GM10266 (cell line): ENCODE data around the gene MYLK.

Source experiments
- DNase-seq: peaks from one replicate; pipeline ENCODE4 v3.0.0; 2012; ENCODE audit errors: extremely low spot score
- TF ChIP-seq, protein P1 (sequence below): IDR thresholded peaks from 2 replicates; pipeline ENCODE4 v1.5.1; 2012; ENCODE audit warnings: mild to moderate bottlenecking, low read depth; ENCODE audit not compliant: control insufficient read depth, insufficient read depth; ENCODE audit errors: missing control alignments

MYLK gene

DNA sequence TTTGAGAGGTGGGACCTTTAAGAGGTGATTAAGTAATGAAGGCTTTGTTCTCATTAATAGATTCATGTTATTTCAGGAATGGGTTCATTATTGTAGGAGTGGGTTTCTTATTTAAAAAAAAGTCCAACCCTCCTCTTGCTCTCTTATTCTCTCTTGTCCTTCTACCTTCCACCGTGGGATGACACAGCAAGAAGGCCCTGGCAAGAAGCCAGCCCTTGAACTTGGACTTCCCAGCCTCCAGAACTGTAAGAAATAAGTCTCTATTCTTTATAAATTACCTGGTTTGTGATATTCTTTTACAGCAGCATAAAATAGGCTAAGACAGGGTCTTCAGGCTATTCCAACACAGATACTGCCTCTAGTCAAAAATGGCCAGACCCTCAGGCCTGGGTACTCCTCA lies 62.2 kb downstream of the MYLK start:
- no peak for DNase-seq
- TF ChIP-seq, protein P1, sequence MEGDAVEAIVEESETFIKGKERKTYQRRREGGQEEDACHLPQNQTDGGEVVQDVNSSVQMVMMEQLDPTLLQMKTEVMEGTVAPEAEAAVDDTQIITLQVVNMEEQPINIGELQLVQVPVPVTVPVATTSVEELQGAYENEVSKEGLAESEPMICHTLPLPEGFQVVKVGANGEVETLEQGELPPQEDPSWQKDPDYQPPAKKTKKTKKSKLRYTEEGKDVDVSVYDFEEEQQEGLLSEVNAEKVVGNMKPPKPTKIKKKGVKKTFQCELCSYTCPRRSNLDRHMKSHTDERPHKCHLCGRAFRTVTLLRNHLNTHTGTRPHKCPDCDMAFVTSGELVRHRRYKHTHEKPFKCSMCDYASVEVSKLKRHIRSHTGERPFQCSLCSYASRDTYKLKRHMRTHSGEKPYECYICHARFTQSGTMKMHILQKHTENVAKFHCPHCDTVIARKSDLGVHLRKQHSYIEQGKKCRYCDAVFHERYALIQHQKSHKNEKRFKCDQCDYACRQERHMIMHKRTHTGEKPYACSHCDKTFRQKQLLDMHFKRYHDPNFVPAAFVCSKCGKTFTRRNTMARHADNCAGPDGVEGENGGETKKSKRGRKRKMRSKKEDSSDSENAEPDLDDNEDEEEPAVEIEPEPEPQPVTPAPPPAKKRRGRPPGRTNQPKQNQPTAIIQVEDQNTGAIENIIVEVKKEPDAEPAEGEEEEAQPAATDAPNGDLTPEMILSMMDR, result no peak

DNA sequence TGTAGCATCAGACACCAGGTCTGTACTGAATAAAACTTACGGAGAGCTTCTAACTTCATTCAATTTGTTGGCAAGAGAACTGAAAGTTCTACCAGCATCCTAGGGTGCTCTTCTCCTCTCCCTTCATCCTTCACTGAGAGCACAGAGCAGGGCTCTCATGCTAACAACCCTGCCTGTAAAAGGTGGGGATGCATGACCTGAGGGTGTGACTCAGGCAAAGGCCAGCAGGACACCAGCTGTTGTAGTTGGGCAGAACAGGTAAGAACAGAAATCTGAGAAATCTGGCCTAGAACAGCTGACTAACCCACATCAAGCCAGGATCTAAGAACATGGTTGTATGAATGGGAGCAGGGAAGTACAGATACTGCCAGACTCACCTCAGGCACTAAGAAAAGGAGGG lies 64.2 kb downstream of the MYLK start:
- TF ChIP-seq, protein P1, result no peak

DNA sequence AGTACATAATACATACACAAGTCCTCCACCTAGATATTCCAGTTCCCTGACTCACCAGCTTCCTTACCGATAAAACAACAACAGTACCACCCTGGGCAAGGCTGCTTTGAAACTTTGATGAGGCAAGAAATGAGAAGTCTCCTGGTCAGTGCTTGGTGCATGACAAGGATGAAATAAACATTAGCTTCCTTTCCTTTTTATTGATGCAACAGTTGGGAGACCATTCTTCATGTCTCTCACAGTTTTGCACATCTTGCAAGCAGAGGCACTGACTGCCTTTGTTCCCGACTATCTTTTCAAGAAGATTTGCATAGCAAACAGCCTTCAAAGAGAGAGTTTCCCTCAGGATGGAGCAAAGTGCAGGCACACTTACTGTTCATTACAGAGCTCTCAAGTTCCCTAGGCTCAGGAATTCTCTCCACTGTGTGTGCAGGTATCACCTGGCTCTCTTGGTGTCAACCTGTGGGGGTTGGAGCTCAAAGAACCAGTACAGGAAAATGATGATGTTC lies 65.2 kb downstream of the MYLK start:
- TF ChIP-seq, protein P1, result no peak
- no peak for DNase-seq

More for the DNA sequence above, 64.2 kb downstream of the MYLK start:
- no peak for DNase-seq

DNA sequence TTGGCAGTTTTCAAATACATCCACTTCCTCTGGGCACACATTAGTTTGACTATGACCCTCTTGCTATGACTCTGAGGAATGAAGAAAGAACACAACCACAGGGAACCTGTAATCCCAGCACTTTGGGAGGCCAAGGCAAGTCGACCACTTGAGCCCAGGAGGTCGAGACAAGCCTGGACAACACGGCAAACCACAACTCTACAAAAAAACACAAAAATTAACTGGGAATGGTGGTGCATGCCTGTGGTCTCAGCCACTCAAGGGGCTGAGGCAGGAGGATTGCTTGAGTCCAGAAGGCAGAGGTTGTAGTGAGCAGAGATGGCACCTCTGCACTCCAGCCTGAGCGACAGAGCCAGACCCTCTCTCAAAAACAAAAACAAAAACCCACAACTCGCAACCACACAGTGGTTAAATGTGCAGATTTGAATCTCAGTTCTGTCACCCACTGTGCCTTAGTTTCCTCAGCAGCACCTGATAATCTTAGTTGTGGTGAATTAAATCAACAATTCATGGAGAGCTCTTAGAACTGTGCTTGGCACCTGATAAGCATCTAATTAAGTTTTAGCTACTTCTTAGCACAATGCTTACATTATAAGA lies 65.7 kb downstream of the MYLK start:
- TF ChIP-seq, protein P1, result no peak
- no peak for DNase-seq

DNA sequence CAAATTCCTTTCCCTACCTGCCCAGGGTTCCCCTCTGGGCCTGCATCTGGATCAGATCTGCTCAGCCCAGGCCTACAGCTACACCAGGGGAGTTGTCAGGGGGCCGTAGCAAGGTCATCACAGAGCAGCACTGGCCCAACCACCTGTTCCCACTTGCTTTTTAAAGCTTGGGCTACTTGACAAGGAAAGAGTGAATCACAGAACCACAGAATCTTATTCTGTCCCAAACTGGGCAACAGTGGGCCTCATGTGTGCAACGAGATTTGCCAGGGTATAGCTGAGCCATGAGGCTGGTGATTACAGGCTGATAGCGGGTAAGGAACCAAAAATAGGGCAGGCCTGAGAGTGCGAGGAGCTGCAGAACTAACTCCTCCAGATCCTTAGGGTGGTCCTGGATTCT lies 66.7 kb downstream of the MYLK start:
- DNase-seq, result no peak
- TF ChIP-seq, protein P1, result no peak

DNA sequence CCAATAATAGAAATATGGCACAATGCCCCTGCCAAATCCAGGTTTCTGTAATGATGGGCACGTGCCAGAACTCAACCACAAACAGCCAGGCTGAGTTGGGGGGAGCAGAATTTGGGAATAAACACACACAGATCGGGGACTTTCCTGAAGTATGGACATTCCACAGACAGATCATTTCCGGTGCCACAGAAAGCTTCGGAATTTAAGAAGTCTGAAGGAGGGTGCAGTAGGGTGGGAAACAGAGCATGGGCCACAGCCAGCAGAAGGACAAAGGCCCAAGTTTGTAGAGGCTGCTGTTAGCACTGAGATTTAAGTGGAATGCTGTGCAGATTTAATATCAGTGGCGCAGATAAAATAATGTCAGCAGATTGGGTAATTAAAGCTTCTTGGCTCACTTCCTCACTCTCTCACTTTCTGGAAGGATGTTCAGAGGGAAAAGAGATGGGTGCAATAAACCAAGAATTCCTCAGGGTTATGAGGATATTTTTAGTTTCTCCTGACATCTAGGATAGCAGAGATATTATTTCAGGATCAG lies 67.4 kb downstream of the MYLK start:
- no peak for DNase-seq
- TF ChIP-seq, protein P1, result no peak

DNA sequence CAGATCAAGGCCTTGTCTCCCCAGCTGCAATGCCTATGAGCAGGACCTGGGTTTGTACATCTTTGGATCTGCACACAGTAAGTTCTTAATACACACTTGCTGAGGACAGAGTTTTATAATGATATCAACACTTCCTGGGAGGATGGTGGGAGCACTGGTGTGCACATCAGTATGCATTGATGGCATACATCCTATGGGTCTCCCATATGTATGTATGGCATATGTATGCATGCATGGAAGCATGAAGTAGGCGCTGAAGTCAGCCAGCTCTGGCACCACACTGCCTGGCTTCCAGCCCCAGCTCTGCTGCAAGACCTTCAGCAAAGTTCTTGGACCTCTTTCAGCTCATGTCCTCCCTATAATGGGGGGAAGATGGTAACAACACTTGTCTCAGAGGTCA lies 68.2 kb downstream of the MYLK start:
- TF ChIP-seq, protein P1, result no peak
- DNase-seq, result no peak
